Smooth muscle cell of the pulmonary artery (primary cell): Measurements from ENCODE around the gene CCDC152. TPM values are rescaled to one million over a fixed set of nuclear protein-coding genes. Genes with fewer than 3 reads are reported as not detected.

Experiments used
- total RNA-seq: library from RNA; depleted of rRNA; stranded (reverse); fragments of >200 nt; gene quantifications from 2 replicates; pipeline ENCODE4 v1.2.3, GENCODE V29; 2014

Gene CCDC152
- 0.26 and 3.0 TPM in 2 replicates for total RNA-seq

GRCh38 chr5:42756606-42757601 is at the start of gene CCDC152:
Gene CCDC152 (plus strand): TSS chr5:42756818. CDS start chr5:42759122, 2,304 bp downstream.

GRCh38 chr5:42811591-42812446 is 55.2 kb downstream of the CCDC152 start, which contains the start of gene SELENOP:
Gene SELENOP (minus strand): TSS chr5:42811892. CDS start chr5:42808353, 3,539 bp downstream.

Other genes with a start within 250 kb of the CCDC152 start
- gene SELENOP, start 55.1 kb downstream of the CCDC152 start, total RNA-seq = 2.5 and 15.6 TPM in 2 replicates